GM19025 (cell line): ENCODE measurements around the gene COMMD1.
"Not testable (repeated sequence)": the region's sequence is repeated elsewhere in the genome, so short reads cannot be mapped to it uniquely, and the experiment has no call there.

ENCODE experiments used
- ATAC-seq: cut with Tn5 transposase; IDR thresholded peaks from one replicate; pipeline ENCODE4 v1.9.1; 2021; ENCODE audit warnings: mild to moderate bottlenecking, low read depth, moderate library complexity; ENCODE audit not compliant: unreplicated experiment

Gene COMMD1

DNA sequence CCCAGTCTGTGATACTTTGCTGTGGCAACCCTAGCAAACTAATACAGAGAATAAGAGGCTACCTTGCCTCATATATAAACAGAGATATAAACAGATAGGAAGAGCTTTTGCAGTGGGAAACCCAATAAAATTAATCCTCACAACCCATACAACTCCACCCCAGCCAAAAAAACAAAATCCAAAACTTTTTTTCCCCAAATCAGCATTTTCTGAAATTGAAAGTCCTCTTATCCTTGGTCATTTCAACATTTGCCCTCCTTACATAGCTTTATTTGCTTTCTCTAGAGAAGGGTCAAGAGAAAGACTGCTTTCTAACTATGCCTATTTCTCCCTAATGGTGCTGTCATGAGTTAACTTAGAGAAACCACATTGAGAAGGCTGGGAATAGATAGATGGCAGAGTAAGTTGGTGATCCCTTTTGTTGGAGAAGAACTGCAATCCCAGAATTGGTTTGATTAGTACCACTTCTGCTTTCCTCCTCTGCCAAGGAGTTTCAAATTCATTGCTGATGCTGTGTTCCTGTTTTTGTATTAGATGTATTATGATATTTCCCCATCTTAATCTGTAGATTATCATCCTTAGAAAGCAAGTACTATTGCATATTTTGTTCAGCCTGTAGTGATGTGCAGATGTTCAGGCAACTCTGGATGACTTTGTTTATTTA lies 214.0 kb downstream of the COMMD1 start:
- no peak for ATAC-seq

DNA sequence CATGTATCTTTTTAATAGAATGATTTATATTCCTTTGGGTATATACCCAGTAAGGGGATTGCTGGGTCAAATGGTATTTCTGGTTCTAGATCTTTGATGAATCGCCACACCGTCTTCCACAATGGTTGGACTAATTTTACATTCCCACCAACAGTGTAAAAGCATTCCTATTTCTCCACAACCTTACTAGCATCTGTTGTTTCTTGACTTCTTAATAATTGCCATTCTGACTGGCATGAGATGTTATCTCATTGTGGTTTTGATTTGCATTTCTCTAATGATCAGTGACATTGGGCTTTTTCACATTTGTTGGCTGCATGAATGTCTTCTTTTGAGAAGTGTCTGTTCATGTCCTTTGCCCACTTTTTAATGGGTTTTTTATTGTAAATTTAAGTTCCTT lies 220.8 kb downstream of the COMMD1 start:
- ATAC-seq: not testable (repeated sequence)

DNA sequence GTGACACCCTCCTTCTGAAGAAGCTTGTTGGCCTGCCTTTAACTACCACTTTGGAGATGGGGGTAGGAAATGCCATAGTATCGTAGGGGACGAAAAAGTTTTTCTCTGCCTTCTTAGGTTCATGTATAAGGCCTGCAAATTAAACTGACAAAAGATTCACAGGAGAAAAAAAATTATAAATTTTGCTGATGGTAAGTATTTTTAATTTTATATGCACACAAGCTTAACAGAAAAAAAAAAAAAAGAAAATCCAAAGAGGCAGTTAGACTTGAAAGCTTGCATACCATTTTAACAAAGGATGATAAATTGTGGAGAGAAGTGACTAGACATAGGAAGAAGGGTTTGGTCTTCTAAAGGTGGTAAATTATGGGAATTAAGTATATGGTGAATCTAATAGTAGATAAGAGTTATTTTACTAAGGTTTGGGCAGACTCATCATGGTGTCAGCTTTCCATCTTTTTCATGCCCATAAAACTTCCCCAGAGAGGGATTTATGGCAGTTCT lies 227.9 kb downstream of the COMMD1 start:
- no peak for ATAC-seq

DNA sequence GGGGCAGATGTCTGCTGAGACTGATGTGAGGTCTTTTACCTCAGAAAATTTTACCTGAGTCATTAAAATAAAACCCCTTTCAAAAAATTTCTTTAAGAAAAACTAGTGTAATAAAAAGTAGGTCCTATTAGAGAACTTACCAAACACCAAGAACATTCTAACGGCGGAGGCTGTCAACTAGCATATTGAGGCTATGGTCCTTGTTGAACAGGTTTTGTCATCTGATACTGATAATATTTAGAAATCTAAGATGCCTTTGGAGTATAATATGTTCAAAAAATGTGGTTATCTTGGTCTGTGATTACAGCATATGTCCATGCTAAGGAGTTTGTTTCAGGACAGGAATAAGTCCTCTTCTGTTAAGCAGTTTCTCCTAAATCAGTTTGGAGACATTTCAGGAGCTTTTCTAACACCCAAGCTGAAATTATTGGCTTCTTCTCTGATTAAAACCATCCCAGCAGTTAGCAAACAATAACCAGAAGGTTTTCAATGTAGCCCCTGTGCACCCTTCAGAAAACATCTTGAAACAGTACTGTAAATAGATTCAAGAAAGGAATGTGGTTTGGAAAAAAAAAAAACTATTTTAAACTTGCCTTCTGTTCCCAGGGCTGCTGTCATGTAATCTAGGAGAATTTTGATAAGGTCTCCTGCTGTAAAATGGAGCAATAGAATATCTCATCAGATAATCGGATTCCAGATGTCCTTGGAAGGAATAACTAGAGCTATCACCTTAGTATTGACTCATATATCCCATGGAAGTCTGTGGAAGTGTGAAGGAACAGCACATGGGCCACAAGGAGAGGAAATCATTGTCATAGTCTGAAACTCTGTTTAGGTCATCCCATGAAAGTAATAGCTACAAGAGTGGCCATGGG lies 231.7 kb downstream of the COMMD1 start:
- ATAC-seq: no peak

DNA sequence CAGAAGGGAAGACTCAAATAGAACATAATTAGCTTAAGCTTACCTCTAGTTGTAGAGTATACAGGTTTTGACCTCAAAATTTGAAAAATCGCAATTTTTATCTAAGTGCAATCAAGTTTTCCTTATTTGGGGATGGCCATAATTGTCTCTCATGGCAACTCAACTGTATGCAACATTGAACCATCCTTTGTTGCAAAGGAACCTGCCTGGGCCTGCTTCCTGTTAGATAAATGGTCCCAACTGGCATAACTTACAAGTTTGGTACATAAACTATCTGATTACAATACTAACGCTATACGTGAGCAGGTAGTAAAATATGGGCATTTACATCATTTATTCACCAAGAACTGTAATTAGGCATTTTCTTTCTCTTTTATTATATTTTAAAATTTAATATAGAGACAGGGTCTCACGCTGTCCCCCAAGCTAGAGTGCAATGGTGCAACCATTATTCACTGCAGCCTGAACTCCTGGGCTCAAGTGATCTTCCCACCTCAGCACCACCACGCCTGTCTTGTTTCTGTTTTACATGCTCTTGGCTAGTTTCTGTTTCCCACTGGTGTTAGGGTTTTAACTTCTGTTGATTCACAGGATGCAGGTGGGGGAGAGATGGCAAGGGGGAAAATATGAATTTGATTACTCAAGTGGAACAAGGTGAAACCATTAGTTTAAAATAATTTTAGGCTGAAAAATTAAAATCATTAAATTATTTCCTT lies 235.1 kb downstream of the COMMD1 start:
- ATAC-seq: no peak

DNA sequence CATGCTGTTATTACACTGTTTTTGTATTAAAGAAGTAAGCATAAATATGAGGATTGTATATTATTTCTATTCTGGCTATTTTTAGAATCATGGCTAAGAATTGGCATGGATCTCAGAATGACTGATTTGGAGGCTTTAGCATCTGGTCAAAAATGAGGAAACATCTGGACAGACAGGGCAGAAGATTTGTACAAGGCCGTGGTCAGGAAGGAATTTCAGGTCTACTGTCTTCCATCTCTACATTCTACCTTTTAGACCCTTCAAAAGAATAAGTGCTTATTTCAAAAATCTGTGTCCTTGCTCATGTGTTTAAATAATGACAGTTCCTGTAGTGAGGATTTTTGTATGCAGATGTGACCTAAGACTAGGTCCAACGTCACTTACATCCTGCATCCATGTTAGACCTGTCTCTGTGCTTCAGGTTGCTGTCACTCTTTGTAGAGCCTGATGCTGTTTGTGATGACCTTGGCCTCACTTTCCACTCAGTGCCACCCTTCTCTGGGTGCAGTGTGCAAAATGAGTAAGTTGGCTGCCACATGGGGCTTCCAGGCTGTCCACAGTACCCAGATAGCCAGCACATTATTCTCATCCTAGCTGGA lies 235.8 kb downstream of the COMMD1 start:
- no peak for ATAC-seq

DNA sequence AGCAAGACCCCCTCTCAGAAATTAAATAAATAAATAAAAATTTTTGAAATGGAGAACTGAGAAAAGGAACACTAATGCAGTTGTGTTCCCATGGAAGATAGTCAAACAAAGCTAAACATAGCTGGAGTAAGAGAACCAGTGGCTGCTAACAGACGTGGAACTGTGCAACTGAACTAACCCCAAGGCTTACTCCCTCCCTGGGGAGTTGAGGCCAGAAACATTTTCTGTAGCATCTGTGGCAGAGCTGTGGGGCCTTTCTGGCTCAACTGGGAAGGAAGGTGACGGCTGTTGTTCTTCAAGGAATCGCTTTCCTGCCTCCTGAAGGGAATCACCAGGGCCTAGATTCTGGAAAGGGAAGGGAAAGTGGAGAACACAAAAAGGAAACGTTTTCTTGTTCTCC lies 236.6 kb downstream of the COMMD1 start:
- ATAC-seq: no peak

DNA sequence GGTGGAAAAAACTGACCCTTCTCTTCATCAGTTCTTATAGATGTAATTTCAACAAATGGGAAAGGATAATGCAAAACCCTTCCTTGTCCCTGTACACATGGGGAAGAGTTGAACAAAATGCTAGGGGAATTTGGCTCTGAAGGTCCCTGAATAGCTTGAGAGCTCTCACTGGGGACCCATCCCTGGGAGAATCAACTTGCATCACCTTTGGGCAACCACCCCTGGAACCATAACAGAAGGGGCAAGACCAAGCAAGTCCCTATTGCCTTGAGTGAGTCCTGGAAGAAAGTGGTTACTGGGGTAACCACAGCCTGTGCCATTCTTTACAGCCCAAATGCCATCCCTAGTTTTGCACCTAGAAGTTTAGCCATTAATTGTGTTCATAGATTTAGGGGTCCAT lies 238.2 kb downstream of the COMMD1 start:
- no peak for ATAC-seq

DNA sequence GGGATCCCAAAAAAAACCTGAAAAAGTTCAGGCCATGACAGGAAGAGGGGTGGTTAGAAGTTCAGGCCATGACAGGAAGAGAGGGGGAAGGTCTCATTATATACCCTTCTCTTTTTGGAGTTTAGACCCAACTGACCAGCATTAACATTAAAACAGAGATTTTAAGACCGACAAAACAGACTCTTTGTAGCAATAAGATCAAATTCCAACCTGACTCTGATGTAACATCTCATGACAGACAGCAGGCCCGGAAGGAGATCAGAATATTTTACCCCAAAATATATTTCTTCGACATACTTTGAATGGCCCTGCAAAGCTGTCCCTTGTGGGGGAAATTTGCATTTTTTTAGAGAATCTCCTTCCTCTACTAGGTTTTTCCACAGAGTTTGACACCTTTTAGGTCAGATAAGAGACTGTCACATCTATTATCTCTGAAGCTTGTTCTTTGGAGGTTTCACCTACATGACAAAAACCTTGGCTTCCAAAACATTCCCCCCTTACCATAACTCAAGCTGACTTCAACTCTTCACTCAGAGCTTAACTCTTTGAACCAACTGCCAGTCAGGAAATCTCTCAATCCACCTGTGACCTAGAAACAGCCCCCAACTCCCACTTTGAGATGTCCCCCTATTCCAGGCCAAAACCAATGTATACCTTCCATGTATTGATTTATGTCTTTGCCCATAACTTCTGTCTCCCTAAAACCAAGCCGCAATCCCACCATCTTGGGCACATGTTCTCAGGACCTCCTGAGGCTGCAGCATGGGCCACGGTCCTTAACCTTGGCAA lies 239.4 kb downstream of the COMMD1 start:
- no peak for ATAC-seq

DNA sequence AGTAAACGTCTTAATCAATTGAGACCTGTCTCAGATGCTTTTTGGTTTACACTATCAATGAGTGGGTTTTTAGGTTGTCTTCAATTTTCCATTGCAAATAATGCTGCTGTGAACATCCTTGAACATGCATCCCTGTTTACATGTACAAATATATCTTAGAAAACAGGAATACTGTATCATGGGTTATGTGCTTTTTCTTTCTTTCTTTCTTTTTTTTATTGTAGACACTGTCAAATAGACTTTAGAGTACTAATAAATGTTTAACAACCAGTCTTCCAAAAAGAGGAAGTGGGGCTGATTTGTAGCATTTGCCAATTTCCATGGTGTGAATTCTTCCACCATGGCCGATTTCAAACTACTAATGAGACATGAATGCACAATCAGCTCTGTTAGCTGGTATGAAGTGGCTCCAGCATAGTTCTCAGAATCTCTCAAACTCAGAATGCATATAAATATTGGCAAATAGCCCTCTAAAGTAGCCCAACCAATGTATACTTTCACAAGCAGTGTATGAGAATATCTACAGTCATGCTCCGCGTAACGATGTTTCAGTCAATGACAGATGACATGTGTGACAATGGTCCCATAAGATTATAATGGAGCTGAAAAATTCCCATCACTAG lies 240.1 kb downstream of the COMMD1 start:
- no peak for ATAC-seq

DNA sequence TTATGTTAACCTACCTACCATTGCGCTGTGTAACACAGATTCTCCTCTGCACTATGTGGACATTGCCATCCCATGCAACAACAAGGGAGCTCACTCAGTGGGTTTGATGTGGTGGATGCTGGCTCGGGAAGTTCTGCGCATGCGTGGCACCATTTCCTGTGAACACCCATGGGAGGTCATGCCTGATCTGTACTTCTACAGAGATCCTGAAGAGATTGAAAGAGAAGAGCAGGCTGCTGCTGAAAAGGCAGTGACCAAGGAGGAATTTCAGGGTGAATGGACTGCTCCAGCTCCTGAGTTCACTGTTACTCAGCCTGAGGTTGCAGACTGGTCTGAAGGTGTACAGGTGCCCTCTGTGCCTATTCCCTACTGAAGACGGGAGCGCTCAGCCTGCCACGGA lies 241.3 kb downstream of the COMMD1 start:
- not testable (repeated sequence) for ATAC-seq

DNA sequence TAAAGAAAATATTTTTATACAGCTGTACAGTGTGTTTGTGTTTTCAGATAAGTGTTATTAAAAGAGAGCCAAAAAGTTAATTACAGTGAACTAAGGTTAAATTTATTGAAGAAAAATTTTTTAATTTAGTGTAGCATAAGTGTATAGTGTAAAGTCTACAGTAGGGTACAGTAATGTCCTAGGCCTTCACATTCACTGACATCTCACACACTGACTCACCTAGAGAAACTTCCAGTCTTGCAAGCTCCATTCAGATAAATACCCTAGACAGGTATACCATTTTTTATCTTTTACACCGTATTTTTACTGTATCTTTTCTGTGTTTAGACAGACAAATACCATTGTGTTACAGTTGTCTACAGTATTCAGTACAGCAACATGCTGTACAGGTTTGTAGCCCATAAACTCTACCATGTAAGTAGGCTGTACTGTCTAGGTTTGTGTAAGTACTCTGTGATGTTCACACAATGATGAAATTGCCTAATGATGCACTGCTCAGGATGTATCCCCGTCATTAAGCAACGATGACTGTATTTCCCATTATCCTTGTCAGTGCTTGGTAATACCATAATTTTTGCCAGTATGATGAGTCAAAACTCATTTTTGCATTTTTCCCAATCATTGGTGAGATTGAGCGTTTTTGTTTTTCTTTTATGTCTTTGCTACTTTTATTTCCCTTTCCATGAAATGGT lies 242.3 kb downstream of the COMMD1 start:
- no peak for ATAC-seq

DNA sequence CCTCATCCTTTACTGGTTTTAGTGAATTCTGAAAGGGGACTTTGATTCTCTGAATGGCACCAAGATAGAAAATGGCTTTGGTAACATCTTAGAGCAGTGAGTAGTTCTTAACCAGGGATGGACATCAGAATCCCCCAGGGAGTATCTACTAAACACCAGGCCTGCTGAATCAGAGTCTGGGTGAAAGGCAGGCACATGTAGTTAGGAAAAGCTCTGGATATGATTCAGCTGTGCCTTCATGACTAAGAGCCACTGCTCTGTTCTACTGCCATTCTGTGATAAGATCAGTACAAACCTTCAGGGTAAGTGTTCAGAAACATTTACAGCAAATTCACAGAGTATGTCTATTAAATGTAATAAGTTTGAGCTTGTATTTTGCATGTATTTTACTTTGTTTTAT lies 244.2 kb downstream of the COMMD1 start:
- no peak for ATAC-seq

DNA sequence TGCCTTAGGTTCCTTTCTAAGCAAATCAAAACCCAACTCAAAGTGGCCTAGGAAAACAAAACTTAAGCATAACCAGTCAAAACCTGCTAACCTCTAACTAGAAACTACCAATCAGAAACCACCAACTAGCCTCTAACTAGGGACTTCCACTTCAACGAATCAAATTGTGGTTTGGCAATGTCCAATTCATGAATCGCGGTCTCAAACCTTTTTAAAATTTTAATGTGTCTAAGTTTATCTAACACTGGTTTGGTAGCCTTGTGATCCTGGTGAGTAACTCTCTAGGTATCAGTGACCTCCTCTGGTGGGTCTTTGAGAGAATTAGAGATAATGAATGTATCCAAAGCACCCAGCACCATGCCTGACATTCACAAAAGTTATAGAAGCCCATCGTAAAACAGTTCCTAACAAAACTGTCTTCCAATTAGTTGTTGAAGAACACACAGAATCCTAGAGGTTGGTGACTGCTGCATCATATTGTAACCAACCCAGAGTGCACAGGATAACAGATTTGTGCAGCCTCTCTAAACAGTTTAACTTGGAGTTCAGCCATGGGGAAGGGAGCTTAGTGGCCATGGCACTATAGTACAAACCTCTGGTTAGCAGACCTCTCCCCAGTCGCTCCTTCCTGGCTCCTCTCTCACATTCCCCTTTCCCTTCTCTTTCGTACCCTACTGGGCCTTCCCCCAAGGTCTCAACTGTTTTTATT lies 245.3 kb downstream of the COMMD1 start:
- no peak for ATAC-seq

DNA sequence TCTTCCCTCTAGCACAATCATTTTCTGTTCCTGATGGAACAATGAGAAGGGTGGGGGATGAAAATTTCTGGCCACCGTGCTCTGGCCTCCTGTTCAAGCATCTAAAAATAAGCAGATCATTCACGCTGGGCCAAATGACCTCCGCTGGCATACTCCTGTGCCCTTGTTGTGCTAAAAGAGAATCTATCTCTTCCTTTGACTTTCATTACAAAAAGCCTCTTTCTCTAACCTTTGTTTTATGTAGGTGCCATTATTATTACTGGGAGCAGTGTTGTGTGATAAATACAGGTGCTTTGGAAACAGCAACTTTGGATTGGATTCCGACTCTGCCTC lies 245.8 kb downstream of the COMMD1 start:
- no peak for ATAC-seq

DNA sequence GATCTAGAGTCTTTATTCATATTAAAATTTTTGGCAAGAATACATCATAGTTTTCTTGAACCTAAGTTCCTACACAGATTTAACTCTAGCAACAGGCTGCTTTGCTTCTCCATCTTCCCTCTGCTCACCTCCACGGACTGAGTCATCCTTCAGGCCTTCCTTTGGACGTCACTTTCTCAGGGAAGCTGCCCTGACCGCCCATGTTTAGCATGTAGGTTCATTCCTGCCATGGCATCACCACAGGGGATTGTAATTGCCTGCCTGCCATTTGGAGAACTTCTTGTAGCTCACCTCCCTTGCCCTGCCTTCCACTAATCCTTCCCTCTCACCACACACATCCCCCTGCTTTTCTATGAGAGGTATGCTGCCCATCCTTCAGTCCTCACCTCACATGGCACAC lies 246.5 kb downstream of the COMMD1 start:
- no peak for ATAC-seq

DNA sequence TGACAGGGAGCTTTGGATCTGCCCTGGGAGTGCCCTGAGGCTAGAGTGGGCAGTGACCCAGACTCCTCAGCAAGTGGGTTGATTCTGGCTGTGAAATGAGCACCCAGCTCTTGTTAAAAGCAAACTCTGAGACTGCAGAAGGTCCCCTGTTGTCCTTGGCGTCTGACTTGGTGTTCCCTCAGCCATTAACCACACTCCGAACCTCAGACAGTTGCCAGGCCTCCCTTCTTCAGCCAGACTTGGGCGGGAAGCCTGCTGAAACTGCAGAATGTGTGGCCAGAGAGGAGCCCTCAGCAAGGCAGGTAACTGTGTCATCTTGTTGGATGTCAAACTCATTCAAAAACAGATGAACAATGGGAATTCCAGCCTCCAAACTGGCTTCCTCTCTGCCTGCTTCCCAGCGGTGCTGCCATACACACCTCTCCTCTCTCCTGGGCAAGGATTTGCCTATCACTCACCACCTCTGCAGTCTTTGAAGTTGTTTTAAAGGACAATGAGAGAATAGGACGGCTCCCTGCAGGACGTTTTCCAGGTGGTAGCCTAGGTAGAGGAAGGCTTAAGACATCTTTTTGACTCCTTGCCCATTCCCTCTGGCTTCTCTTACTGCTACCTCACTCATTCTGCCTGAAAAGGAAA lies 251.5 kb downstream of the COMMD1 start:
- no peak for ATAC-seq
